ENCODE measurements around the gene MEF2D.

MEF2D gene

DNA sequence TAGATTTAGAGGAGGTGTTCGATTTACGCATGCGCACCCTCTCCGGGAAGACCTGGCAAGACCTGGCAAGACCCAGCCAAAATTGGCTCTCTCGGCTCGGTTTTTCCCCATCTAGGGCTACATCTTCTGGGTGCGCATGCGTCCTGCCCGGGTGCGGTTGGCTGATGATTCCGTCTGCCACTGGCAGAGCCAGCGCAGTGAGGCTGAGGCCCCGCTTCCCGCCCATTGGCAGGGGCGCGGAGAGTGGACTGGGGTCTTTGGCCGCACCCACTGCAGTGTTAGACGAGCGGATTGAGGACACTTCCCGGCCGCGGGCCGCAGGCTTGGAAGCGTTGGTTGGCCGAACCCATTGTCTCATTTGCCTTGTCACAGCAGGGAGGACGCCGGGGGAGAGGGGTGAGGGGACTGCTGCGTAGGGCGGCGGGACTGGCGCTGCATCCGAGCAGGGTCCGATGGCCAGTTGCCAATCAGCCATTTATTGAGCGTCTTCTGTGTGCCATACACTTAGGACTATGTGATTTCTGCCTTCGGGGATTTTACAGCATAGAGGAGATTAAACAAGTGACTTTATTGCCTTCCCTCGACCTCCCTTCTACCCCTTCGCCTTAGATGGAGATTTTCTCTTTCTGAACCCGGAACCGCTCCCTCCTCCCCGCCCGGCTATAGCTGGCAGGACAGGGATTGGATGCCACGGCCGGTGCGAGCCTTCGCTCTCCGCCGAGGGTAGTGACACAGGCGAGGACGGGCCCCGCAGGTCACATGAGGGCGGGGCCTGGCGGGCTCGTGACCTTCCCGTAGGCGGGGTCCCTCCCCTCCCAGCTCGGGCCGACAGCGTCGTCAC lies 43.7 kb downstream of the MEF2D start:
- ChIA-PET CTCF (interaction anchor here (0.8 to 5.6 kb wide), 18 partner anchors 9 to 192 kb away, joined by 3 to 73 read pairs (median 4); no protein-coding TSS in a partner anchor), POLR2A (interaction anchor here (0.9 to 1.5 kb wide), 5 partner anchors 19 to 134 kb away, joined by 3 to 11 read pairs (median 5); partner anchors contain the start of genes MEF2D and NAXE)
- peak; percentile 87 for DNase-seq (ENCODE audit: low read depth, low spot score)

DNA sequence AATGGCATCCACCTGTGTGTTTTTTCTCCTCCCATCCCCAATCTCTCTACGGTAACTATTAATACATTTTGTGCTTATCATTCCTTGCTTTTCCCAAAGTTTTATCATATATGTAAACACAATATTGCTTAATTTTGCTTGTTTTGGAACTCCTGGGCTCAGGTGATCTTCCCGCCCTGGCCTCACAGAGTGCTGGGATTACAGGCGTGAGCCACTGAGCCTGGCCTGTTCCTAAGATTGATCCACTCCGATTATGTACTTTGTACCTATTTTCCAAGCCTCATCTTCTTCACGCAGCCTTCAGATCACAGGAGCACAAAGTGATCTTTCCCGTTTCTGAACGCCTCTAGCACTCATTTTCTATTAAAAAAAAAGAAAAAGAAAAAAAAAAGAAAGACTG lies 45.2 kb downstream of the MEF2D start:
- ChIA-PET CTCF (interaction anchor here (0.7 to 5.0 kb wide), 17 partner anchors 10 to 165 kb away, joined by 3 to 73 read pairs (median 4); partner anchors contain the start of gene HAPLN2), POLR2A (no interaction called here)
- no peak overlapping the region for H3K4me3 ChIP-seq (ENCODE audit: low read depth, low read length)
- TF ChIP-seq, protein P1, sequence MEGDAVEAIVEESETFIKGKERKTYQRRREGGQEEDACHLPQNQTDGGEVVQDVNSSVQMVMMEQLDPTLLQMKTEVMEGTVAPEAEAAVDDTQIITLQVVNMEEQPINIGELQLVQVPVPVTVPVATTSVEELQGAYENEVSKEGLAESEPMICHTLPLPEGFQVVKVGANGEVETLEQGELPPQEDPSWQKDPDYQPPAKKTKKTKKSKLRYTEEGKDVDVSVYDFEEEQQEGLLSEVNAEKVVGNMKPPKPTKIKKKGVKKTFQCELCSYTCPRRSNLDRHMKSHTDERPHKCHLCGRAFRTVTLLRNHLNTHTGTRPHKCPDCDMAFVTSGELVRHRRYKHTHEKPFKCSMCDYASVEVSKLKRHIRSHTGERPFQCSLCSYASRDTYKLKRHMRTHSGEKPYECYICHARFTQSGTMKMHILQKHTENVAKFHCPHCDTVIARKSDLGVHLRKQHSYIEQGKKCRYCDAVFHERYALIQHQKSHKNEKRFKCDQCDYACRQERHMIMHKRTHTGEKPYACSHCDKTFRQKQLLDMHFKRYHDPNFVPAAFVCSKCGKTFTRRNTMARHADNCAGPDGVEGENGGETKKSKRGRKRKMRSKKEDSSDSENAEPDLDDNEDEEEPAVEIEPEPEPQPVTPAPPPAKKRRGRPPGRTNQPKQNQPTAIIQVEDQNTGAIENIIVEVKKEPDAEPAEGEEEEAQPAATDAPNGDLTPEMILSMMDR (IDR thresholded peaks at IDR 0.05; ENCODE audit: insufficient read depth, low read length, missing control alignments): no peak
- DNase-seq (ENCODE audit: low read depth, low spot score): no peak

More for the DNA sequence above, 43.7 kb downstream of the MEF2D start:
- H3K4me3 ChIP-seq (ENCODE audit: low read depth, low read length): peak overlapping the region; percentile 64
- TF ChIP-seq, protein P1 (IDR thresholded peaks at IDR 0.05; ENCODE audit: insufficient read depth, low read length, missing control alignments): no peak

GRCh38 chr1:156452907-156453306 lies 47.7 kb downstream of the MEF2D start:
- no peak overlapping the region for H3K4me3 ChIP-seq (ENCODE audit: low read depth, low read length)
- no peak for DNase-seq (ENCODE audit: low read depth, low spot score)
- CTCF ChIA-PET: interaction anchor here (0.8 to 5.0 kb wide), 4 partner anchors 67 to 174 kb away, joined by 3 to 73 read pairs (median 4); no protein-coding TSS in a partner anchor
- POLR2A ChIA-PET: no interaction called here
- TF ChIP-seq, protein P1 (IDR thresholded peaks at IDR 0.05; ENCODE audit: insufficient read depth, low read length, missing control alignments): no peak

GRCh38 chr1:156451505-156452160 lies 48.9 kb downstream of the MEF2D start:
- ChIA-PET CTCF (interaction anchor here (1.2 to 7.0 kb wide), 4 partner anchors 66 to 176 kb away, joined by 3 to 712 read pairs (median 39); no protein-coding TSS in a partner anchor), POLR2A (no interaction called here)
- TF ChIP-seq, protein P1 (IDR thresholded peaks at IDR 0.05; ENCODE audit: insufficient read depth, low read length, missing control alignments): no peak

GRCh38 chr1:156448134-156448967 lies 52.2 kb downstream of the MEF2D start:
- TF ChIP-seq, protein P1 (IDR thresholded peaks at IDR 0.05; ENCODE audit: insufficient read depth, low read length, missing control alignments): no peak
- ChIA-PET CTCF (interaction anchor here (0.6 to 7.0 kb wide), 6 partner anchors 14 to 169 kb away, joined by 3 to 712 read pairs (median 15); no protein-coding TSS in a partner anchor), POLR2A (no interaction called here)
- H3K4me3 ChIP-seq (ENCODE audit: low read depth, low read length): no peak overlapping the region
- DNase-seq (ENCODE audit: low read depth, low spot score): no peak

More at GRCh38 chr1:156451505-156452160, 48.9 kb downstream of the MEF2D start:
- DNase-seq (ENCODE audit: low read depth, low spot score): no peak
- H3K4me3 ChIP-seq (ENCODE audit: low read depth, low read length): no peak overlapping the region

All from AG04449 (cell line).